Osteocyte (in vitro differentiated cells): Measurements from ENCODE around the gene RS1. TPM values are rescaled to one million over a fixed set of nuclear protein-coding genes. Genes with fewer than 3 reads are reported as not detected.

Source experiments
- DNase-seq: peaks from one replicate; pipeline ENCODE4 v3.0.0; 2021; ENCODE audit warnings: mixed read lengths; ENCODE audit not compliant: unreplicated experiment; ENCODE audit errors: extremely low spot score
- H3K27ac Mint-ChIP-seq: one replicate; pipeline ENCODE4 v1.8.0; 2021; ENCODE audit warnings: mild to moderate bottlenecking, mixed read lengths; ENCODE audit not compliant: unreplicated experiment
- H3K27me3 Mint-ChIP-seq: one replicate; pipeline ENCODE4 v1.8.0; 2021; ENCODE audit warnings: mixed read lengths; ENCODE audit not compliant: unreplicated experiment
- H3K36me3 Mint-ChIP-seq: one replicate; pipeline ENCODE4 v1.8.0; 2021; ENCODE audit warnings: mixed read lengths; ENCODE audit not compliant: unreplicated experiment
- H3K4me1 Mint-ChIP-seq: one replicate; pipeline ENCODE4 v1.8.0; 2021; ENCODE audit warnings: mixed read lengths; ENCODE audit not compliant: unreplicated experiment
- H3K4me3 Mint-ChIP-seq: one replicate; pipeline ENCODE4 v1.8.0; 2021; ENCODE audit warnings: mild to moderate bottlenecking, moderate library complexity, mixed read lengths; ENCODE audit not compliant: unreplicated experiment
- H3K9me3 Mint-ChIP-seq: one replicate; pipeline ENCODE4 v1.8.0; 2021; ENCODE audit warnings: mixed read lengths; ENCODE audit not compliant: unreplicated experiment
- CTCF ChIP-seq: fragments of 200-600 bp; sonication (generic); IDR thresholded peaks from 2 replicates; pipeline ENCODE4 v1.5.0; 2021; ENCODE audit warnings: antibody characterized with exemption, mild to moderate bottlenecking, moderate library complexity
- total RNA-seq: library from RNA; stranded (reverse); gene quantifications from 2 replicates; pipeline ENCODE4 v1.2.1, GENCODE V29; 2021

The RS1 gene
- total RNA-seq, 1 donor from 2014 or later, result not detected

GRCh38 chrX:18652636-18653035 is 19.3 kb downstream of the RS1 start:
- no peak for DNase-seq
- H3K4me1 Mint-ChIP-seq, result peaks cover 17% of the 10 kb centered on the region
- no peak overlapping the region for H3K27ac Mint-ChIP-seq
- H3K36me3 Mint-ChIP-seq, result no peaks in the 10 kb centered on the region
- no peak for TF ChIP-seq CTCF
- H3K27me3 Mint-ChIP-seq, result no peaks in the 10 kb centered on the region
- H3K9me3 Mint-ChIP-seq, result no peaks in the 10 kb centered on the region
- H3K4me3 Mint-ChIP-seq, result no peak overlapping the region

- no peak for TF ChIP-seq CTCF
- no peak overlapping the region for H3K4me3 Mint-ChIP-seq
- H3K4me1 Mint-ChIP-seq, result peaks cover 17% of the 10 kb centered on the region
- no peaks in the 10 kb centered on the region for H3K27me3 Mint-ChIP-seq
- DNase-seq, result no peak
- no peak overlapping the region for H3K27ac Mint-ChIP-seq
- no peaks in the 10 kb centered on the region for H3K36me3 Mint-ChIP-seq
- H3K9me3 Mint-ChIP-seq, result peaks cover 3% of the 10 kb centered on the region
Observed at GRCh38 chrX:18650662-18651061, 21.2 kb downstream of the RS1 start.

- DNase-seq, result no peak
- Mint-ChIP-seq H3K36me3 (no peaks in the 10 kb centered on the region), H3K9me3 (peaks cover 8% of the 10 kb centered on the region), H3K27me3 (no peaks in the 10 kb centered on the region), H3K4me3 (no peak overlapping the region), H3K27ac (no peak overlapping the region), H3K4me1 (peaks cover 13% of the 10 kb centered on the region)
- TF ChIP-seq CTCF, result no peak
Observed at GRCh38 chrX:18649498-18649951, 22.4 kb downstream of the RS1 start.

- DNase-seq, result no peak
- no peak overlapping the region for H3K4me3 Mint-ChIP-seq
- no peak overlapping the region for H3K27ac Mint-ChIP-seq
- no peaks in the 10 kb centered on the region for H3K36me3 Mint-ChIP-seq
- H3K9me3 Mint-ChIP-seq, result peaks cover 8% of the 10 kb centered on the region
- no peaks in the 10 kb centered on the region for H3K27me3 Mint-ChIP-seq
- peaks cover 13% of the 10 kb centered on the region for H3K4me1 Mint-ChIP-seq
- TF ChIP-seq CTCF, result no peak
Observed at GRCh38 chrX:18647621-18648020, 24.3 kb downstream of the RS1 start.

GRCh38 chrX:18643853-18644252 is 28.1 kb downstream of the RS1 start:
- TF ChIP-seq CTCF, result no peak
- no peaks in the 10 kb centered on the region for H3K36me3 Mint-ChIP-seq
- DNase-seq, result no peak
- H3K27ac Mint-ChIP-seq, result no peak overlapping the region
- H3K4me3 Mint-ChIP-seq, result no peak overlapping the region
- H3K9me3 Mint-ChIP-seq, result peaks cover 13% of the 10 kb centered on the region
- no peaks in the 10 kb centered on the region for H3K27me3 Mint-ChIP-seq
- peaks cover under 1% of the 10 kb centered on the region for H3K4me1 Mint-ChIP-seq
